H1 (cell line): ENCODE data around the gene PLAU. TPM values are rescaled to one million over a fixed set of nuclear protein-coding genes. Genes with fewer than 3 reads are reported as not detected.

ENCODE experiments used
- CBX8 ChIP-seq: fragments of 300-800, 300-1000 bp; sonication (generic); IDR thresholded peaks from 2 replicates; pipeline ENCODE4 v1.7.1; 2016; ENCODE audit warnings: low read depth, low read length, borderline replicate concordance
- EGR1 ChIP-seq: IDR thresholded peaks from 2 replicates; pipeline ENCODE4 v1.6.1; 2011; ENCODE audit warnings: low read depth, low read length, borderline replicate concordance
- HDAC2 ChIP-seq, 2 experiments: fragments of 300-600 bp in 1 of 2; sonication (generic) in 1 of 2; IDR thresholded peaks; 2 replicates each; pipeline ENCODE4 v1.6.1; 2011 to 2012; ENCODE audit warnings: low read depth in 2 of 2, low read length in 2 of 2, mild to moderate bottlenecking in 2 of 2, moderate library complexity in 2 of 2, borderline replicate concordance in 1 of 2, inconsistent platforms in 1 of 2
- MAFK ChIP-seq: IDR thresholded peaks from 2 replicates; pipeline ENCODE4 v1.6.1; 2012; ENCODE audit warnings: low read depth, mild to moderate bottlenecking, improper control_type of control experiment, low read length
- NANOG ChIP-seq: IDR thresholded peaks from 2 replicates; pipeline ENCODE4 v1.6.1; 2011; ENCODE audit warnings: low read length, low read depth, mild to moderate bottlenecking, inconsistent platforms; ENCODE audit not compliant: insufficient read depth, poor library complexity, severe bottlenecking
- POLR2A ChIP-seq, 2 experiments: IDR thresholded peaks; 1 replicate in 1 of 2; 2 replicates in 1 of 2; pipeline ENCODE4 v1.6.1; 2011; ENCODE audit warnings: low read depth in 2 of 2, low read length in 2 of 2, mild to moderate bottlenecking in 2 of 2; ENCODE audit errors: control extremely low read depth in 1 of 2
- RBBP5 ChIP-seq: IDR thresholded peaks from 2 replicates; pipeline ENCODE4 v1.7.1; 2012; ENCODE audit warnings: low read depth, mild to moderate bottlenecking, inconsistent platforms, low read length, moderate library complexity, borderline replicate concordance
- SP4 ChIP-seq: IDR thresholded peaks from 2 replicates; pipeline ENCODE4 v1.6.1; 2012; ENCODE audit warnings: low read length, inconsistent platforms
- SUZ12 ChIP-seq: fragments of 200-600 bp; sonication (generic); IDR thresholded peaks from 2 replicates; pipeline ENCODE4 v1.6.1; 2012; ENCODE audit warnings: mild to moderate bottlenecking, inconsistent platforms, low read length, moderate library complexity, mixed read lengths
- TAF7 ChIP-seq: optimal IDR thresholded peaks from 2 replicates; pipeline ENCODE3; 2011; ENCODE audit warnings: low read depth, mild to moderate bottlenecking, inconsistent platforms, low read length, moderate library complexity, borderline replicate concordance
- polyA plus RNA-seq, 7 experiments: library from polyadenylated mRNA; depleted of rRNA in 3 of 7; stranded (reverse) in 5 of 7; unstranded in 2 of 7; fragments of >200 nt in 5 of 7; fragments of 200-250 nt in 2 of 7; gene quantifications; 1 replicate in 5 of 7; 2 replicates in 1 of 7; 4 replicates in 1 of 7; pipeline versions ENCODE4 v1.2.1 to v1.2.3, GENCODE V29; 2011 to 2013; ENCODE audit warnings: missing spikeins in 2 of 7, mixed read lengths in 2 of 7
- total RNA-seq: library from RNA; stranded (reverse); fragmentation: NEBNext Ultra II Directional; extraction: Animal tissue kit (Norgen Biotek cat#: 25700); gene quantifications from 2 replicates; pipeline ENCODE4 v1.2.1, GENCODE V29; 2021
- TF ChIP-seq, protein P1 (sequence below): IDR thresholded peaks from 2 replicates; pipeline ENCODE4 v1.6.1; 2011; ENCODE audit warnings: low read length, improper control_type of control experiment

PLAU gene
- total and polyA plus RNA-seq, 2 of the 8 experiments (the other 6 are each of a cell fraction or from before 2014, with no cell fraction given), result 16.2 to 26.1 TPM

DNA sequence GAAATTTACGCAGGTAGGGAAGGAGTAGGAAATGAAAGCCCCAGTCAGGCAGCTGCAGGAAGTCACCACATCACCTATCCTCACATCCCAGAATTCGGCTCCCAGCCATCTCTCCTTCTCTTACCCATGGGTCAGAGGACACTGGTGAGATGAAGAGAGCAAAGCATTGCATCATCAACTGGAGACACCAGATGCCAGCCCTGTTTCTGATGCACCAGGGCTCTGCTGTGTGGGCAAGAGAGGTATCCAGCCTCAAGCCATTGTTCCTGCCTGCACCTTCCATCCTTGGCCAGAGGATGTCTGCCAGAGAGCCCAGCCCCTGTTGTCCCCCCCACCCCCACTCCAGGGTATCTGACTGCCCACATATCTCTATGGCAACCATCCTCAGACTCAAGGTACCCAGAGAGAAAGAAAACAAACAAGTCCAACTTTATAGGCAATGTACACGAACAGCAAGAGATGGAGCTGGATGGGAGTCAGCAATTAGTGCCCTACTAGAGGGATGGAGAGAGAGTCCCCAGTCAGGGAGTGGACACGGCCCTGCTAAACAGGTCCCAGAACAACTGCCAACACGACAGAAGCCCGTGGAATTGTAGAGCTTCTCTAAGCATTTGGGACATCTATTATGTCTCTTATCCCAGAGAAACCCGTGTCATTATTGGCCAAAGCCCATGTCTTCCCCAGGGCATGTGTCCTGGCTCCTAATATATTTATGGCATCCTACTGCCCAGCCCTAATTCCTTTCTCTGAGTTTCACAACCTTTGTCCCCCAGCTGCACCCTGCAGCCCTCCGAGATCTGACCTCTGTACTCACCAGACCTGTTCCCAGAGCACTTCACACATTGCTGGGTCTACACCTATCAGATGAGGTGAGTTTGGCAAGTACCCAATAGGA lies 39.4 kb upstream of the PLAU start (continued):
- TF ChIP-seq, protein P1, sequence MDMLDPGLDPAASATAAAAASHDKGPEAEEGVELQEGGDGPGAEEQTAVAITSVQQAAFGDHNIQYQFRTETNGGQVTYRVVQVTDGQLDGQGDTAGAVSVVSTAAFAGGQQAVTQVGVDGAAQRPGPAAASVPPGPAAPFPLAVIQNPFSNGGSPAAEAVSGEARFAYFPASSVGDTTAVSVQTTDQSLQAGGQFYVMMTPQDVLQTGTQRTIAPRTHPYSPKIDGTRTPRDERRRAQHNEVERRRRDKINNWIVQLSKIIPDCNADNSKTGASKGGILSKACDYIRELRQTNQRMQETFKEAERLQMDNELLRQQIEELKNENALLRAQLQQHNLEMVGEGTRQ, result no peak
- TF ChIP-seq MAFK (no peak), NANOG (no peak), TAF7 (no peak), POLR2A (IDR thresholded peaks at IDR 0.05; ENCODE audit: control extremely low read depth in 1 of 2, low read depth in 2 of 2, low read length in 2 of 2) (no peak), SP4 (no peak), HDAC2 (IDR thresholded peaks at IDR 0.05; ENCODE audit: borderline replicate concordance in 1 of 2, low read depth in 2 of 2, low read length in 2 of 2) (no peak), SUZ12 (no peak), CBX8 (no peak), RBBP5 (no peak), EGR1 (no peak)
